ENCODE measurements around the gene S100A5. TPM values are rescaled to one million over a fixed set of nuclear protein-coding genes. Genes with fewer than 3 reads are reported as not detected.

Gene S100A5
- total RNA-seq, 4 donors from 2014 or later: not detected

DNA sequence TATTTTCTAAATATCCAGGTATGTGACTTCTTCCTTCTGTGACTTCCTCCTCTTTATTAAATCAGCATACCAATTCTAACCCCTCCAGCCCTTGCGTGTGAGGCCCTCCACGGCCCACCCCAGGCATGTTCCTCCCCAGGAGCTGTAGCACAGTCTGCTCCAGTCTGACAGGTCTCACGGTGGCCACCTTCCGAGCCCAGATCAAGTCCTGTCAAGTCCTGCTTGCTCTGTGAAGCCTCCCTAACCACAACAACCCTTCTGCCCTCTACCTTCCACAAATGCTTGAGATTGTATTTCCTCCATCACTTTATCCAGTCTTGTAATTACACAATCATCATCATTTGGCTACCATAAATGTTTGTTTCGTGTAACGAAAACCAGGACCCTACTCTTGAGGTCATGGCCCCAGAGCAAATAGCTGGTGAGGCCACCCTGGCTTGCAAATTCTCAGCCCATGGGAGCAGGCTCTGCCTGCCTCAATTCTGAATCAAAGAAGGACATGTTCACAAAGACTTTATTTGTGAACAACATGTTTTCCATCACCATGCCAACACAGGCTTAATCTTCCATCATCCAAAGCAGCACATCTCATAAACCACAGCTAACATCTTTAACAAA is 47.3 kb downstream of the S100A5 start:
- peaks cover 8 to 68% (median 37%) of the 10 kb centered on the region in 3 donors for H3K4me1 ChIP-seq
- no peak overlapping the region for H3K4me3 ChIP-seq
- H3K9me3 ChIP-seq: no peaks in the 10 kb centered on the region
- H3K27ac ChIP-seq: peak overlapping the region; percentile 50 to 94 (median 82)
- intact Hi-C loops (cut with DNase I): loop anchor here (5.0 kb wide), 1 partner anchor 136 kb away; the partner anchor contains the start of gene S100A9
- H3K27me3 ChIP-seq: no peaks in the 10 kb centered on the region
- WGBS, 2 donors: 42 to 45% methylated on average over 6 of the region's 6 CpGs
- H3K36me3 ChIP-seq: no peaks in the 10 kb centered on the region
- TF ChIP-seq, protein P1, sequence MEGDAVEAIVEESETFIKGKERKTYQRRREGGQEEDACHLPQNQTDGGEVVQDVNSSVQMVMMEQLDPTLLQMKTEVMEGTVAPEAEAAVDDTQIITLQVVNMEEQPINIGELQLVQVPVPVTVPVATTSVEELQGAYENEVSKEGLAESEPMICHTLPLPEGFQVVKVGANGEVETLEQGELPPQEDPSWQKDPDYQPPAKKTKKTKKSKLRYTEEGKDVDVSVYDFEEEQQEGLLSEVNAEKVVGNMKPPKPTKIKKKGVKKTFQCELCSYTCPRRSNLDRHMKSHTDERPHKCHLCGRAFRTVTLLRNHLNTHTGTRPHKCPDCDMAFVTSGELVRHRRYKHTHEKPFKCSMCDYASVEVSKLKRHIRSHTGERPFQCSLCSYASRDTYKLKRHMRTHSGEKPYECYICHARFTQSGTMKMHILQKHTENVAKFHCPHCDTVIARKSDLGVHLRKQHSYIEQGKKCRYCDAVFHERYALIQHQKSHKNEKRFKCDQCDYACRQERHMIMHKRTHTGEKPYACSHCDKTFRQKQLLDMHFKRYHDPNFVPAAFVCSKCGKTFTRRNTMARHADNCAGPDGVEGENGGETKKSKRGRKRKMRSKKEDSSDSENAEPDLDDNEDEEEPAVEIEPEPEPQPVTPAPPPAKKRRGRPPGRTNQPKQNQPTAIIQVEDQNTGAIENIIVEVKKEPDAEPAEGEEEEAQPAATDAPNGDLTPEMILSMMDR (IDR thresholded peaks at IDR 0.05): peak in 2 of 6 experiments; percentile 24 to 42
- no peak for TF ChIP-seq POLR2A (IDR thresholded peaks at IDR 0.05)
- no peak for DNase-seq

DNA sequence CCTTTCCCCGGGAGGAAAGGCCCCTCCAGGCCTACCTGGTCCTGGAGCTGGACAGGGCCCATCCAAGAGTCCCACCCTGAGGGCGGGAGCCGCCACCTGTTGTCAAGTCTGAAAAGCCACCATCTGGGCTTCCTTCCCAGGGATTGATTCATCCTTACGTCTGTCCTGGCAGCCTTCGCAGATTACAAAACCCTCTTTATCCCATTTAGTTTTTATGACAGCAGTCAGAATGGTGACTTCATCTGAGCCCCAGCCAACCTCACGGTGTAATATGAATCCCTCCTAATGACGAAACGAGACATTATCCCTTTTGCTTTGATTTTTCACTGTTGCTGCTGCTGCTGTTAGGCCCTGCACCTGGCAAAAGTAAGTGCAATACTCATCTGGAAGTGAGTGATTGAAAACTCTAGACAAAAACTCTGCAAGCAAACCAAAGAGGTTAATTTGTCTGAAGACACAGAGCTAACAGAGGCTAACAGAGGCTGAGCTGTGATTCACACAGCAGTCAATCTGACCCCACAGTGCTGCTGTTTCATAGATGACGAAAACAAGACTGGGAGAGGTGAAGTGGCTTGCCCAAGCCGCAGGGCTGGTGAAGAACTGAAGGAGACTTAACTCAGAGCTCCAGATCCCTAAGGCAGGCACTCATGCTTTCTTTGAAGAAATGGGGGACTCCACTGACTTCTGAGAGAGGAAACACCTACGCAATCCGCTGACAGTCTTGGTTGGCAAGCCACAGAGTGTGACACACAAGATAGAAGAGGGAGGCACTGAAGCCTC is 50.3 kb downstream of the S100A5 start:
- H3K36me3 ChIP-seq: no peaks in the 10 kb centered on the region
- no peaks in the 10 kb centered on the region for H3K27me3 ChIP-seq
- WGBS, 2 donors: 15 to 19% methylated on average over 12 of the region's 12 CpGs
- H3K4me1 ChIP-seq: peaks cover 8 to 85% (median 40%) of the 10 kb centered on the region in 3 donors
- H3K27ac ChIP-seq: peak overlapping the region; percentile 80 to 94 (median 92)
- DNase-seq: peak; percentile 14
- H3K9me3 ChIP-seq: no peaks in the 10 kb centered on the region
- peak overlapping the region in 1 of 4 donors; percentile 4 for H3K4me3 ChIP-seq
- TF ChIP-seq POLR2A (IDR thresholded peaks at IDR 0.05): no peak
- TF ChIP-seq, protein P1 (IDR thresholded peaks at IDR 0.05): no peak
- intact Hi-C loops (cut with DNase I): loop anchor here (5.0 kb wide), 1 partner anchor 133 kb away; the partner anchor contains the start of gene S100A9

DNA sequence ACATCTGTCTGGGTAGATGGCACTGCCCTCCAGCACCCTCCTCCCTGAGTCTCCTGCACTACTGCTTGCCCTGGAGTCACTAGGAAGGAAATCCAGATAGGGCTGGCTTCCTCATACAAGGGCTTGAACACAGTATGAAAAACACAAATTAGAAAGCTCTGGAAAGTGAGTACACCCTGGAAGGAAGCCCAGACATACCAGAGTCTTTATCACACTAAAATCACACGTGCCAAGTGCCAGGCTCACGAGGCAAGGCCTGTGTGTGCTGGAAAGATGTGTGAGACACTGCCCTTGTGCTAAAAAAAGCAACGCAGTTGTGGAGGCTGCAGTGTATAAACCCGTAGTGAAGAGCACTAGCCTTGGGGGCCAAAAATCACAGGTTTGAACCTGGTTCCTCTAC is 52.0 kb downstream of the S100A5 start:
- 4 to 14% methylated on average over 4 of the region's 4 CpGs for WGBS, 2 donors
- TF ChIP-seq, protein P1 (IDR thresholded peaks at IDR 0.05): no peak
- TF ChIP-seq POLR2A (IDR thresholded peaks at IDR 0.05): no peak
- peak overlapping the region in 3 of 4 donors; percentile 91 to 94 (median 92) for H3K27ac ChIP-seq
- no peaks in the 10 kb centered on the region for H3K9me3 ChIP-seq
- H3K4me1 ChIP-seq: peaks cover 8 to 87% (median 39%) of the 10 kb centered on the region in 3 donors
- no peak overlapping the region for H3K4me3 ChIP-seq
- no peak for DNase-seq
- H3K36me3 ChIP-seq: no peaks in the 10 kb centered on the region
- intact Hi-C loops (cut with DNase I): no loop called here
- H3K27me3 ChIP-seq: peaks cover 0 to 3% (median 0%) of the 10 kb centered on the region in 4 donors

DNA sequence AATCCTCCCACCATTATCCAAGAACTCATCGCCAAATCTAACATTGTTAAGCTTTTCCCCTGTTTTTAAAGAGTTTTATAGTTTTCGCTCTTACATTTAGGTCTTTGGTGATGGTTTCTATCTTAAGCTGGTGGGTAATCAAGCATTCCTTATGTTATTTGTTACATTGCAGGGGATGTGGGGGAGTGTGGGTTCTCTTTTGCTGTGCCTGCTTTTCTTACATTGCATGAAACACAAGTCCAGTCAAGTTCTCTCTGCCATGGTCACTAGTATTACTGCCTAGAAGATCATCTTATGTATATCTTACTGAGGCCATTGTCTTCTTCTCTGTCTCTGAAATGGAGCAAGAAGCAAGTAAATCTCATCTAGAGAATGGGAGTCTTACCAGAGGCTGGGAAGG is 53.0 kb downstream of the S100A5 start:
- H3K27ac ChIP-seq: no peak overlapping the region
- H3K27me3 ChIP-seq: peaks cover 0 to 7% (median 0%) of the 10 kb centered on the region in 4 donors
- no peak for DNase-seq
- WGBS, 2 donors: 91 to 97% methylated on average over 2 of the region's 2 CpGs
- H3K4me3 ChIP-seq: no peak overlapping the region
- H3K9me3 ChIP-seq: no peaks in the 10 kb centered on the region
- no peak for TF ChIP-seq POLR2A (IDR thresholded peaks at IDR 0.05)
- H3K4me1 ChIP-seq: peaks cover 8 to 84% (median 29%) of the 10 kb centered on the region in 3 donors
- H3K36me3 ChIP-seq: no peaks in the 10 kb centered on the region
- intact Hi-C loops (cut with DNase I): no loop called here

Other genes starting within 250 kb of the S100A5 start
- gene PGLYRP3, start 228.0 kb downstream of the S100A5 start, total RNA-seq: 10 to 100 TPM; 14.3 to 44.0 (median 23.8) TPM
- gene PGLYRP4, start 192.1 kb downstream of the S100A5 start, total RNA-seq: 10 to 100 TPM in 1 of 4 donors, 1 to 10 TPM in 3; 4.2 to 15.1 (median 6.9) TPM
- gene S100A9, start 183.1 kb downstream of the S100A5 start, total RNA-seq: over 10,000 TPM; 15,145 to 90,256 (median 57,331) TPM
- 100 to 1,000 TPM in 1 of 4 donors, 10 to 100 TPM in 3; 16.2 to 154 (median 49.0) TPM for gene S100A12, start 165.3 kb downstream of the S100A5 start, total RNA-seq
- over 10,000 TPM in 3 of 4 donors, 1,000 to 10,000 TPM in 1; 4,308 to 17,245 (median 15,998) TPM for gene S100A8, start 149.9 kb downstream of the S100A5 start, total RNA-seq
- 10 to 100 TPM in 1 of 4 donors, 1 to 10 TPM in 2, not detected in 1; 6.7 to 72.9 (median 8.1) TPM for gene S100A7A, start 124.4 kb downstream of the S100A5 start, total RNA-seq
- 1,000 to 10,000 TPM in 2 of 4 donors, 100 to 1,000 TPM in 1, 1 to 10 TPM in 1; 8.8 to 9,163 (median 3,171) TPM for gene S100A7, start 80.3 kb downstream of the S100A5 start, total RNA-seq
- gene S100A6, start 4.9 kb downstream of the S100A5 start, total RNA-seq: 100 to 1,000 TPM; 270 to 943 (median 394) TPM
- gene S100A4, start 4.9 kb upstream of the S100A5 start, total RNA-seq: 100 to 1,000 TPM in 2 of 4 donors, 10 to 100 TPM in 2; 58.6 to 205 (median 122) TPM
- gene S100A3, start 8.3 kb upstream of the S100A5 start, total RNA-seq: 10 to 100 TPM in 1 of 4 donors, 1 to 10 TPM in 3; 1.2 to 16.5 (median 9.2) TPM
- 1,000 to 10,000 TPM in 3 of 4 donors, 100 to 1,000 TPM in 1; 949 to 3,544 (median 1,180) TPM for gene S100A2, start 24.9 kb upstream of the S100A5 start, total RNA-seq
- gene S100A16, start 72.2 kb upstream of the S100A5 start, total RNA-seq: 1,000 to 10,000 TPM; 1,372 to 2,409 (median 2,158) TPM
- gene S100A14, start 75.4 kb upstream of the S100A5 start, total RNA-seq: 1,000 to 10,000 TPM; 1,580 to 2,481 (median 2,030) TPM
- gene S100A13, start 86.6 kb upstream of the S100A5 start, total RNA-seq: 10 to 100 TPM; 44.4 to 63.3 (median 55.7) TPM
- gene S100A1, start 87.5 kb upstream of the S100A5 start, total RNA-seq: 1 to 10 TPM in 1 of 4 donors, not detected in 3; 1.8 TPM
- gene CHTOP, start 93.1 kb upstream of the S100A5 start, total RNA-seq: 10 to 100 TPM; 35.0 to 58.9 (median 47.3) TPM
- 10 to 100 TPM; 39.9 to 61.2 (median 51.1) TPM for gene SNAPIN, start 117.8 kb upstream of the S100A5 start, total RNA-seq
- 100 to 1,000 TPM in 3 of 4 donors, 10 to 100 TPM in 1; 78.0 to 166 (median 130) TPM for gene ILF2, start 130.1 kb upstream of the S100A5 start, total RNA-seq
- 10 to 100 TPM in 2 of 4 donors, 1 to 10 TPM in 2; 1.8 to 15.6 (median 6.4) TPM for gene NPR1, start 137.8 kb upstream of the S100A5 start, total RNA-seq
- gene INTS3, start 187.1 kb upstream of the S100A5 start, total RNA-seq: 10 to 100 TPM; 24.6 to 27.9 (median 26.2) TPM
- gene SLC27A3, start 234.5 kb upstream of the S100A5 start, total RNA-seq: 10 to 100 TPM in 2 of 4 donors, 1 to 10 TPM in 2; 7.6 to 15.0 (median 11.2) TPM

Data from esophagus squamous epithelium (tissue), 5 donors.